LNCAP (cell line): ENCODE results near the gene CLIC4.

Experiments used
- CTCF ChIP-seq: fragments of 450-650 bp; IDR thresholded peaks from 2 replicates; pipeline ENCODE4 v1.5.1; 2017; ENCODE audit warnings: mild to moderate bottlenecking

CLIC4 gene

GRCh38 chr1:24705260-24706073, 39.8 kb upstream of the CLIC4 start:
- no peak for TF ChIP-seq CTCF

DNA sequence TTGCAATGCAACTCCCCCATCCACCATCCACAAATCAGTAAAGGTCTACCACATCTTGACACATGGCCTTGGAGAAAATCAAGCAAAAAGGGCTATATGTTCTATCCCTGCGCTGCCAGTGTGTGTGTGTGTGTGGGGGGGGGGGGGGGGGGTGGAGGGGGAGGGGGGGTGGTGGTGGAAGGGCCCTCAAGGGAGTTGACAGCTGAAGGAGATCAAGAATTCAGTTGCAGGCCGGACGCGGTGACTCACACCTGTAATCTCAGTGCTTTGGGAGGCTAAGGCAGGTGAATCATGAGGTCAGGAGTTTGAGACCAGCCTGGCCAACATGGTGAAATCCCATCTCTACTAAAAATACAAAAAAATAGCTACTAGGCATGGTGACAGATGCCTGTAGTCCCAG, 37.6 kb upstream of the CLIC4 start:
- TF ChIP-seq CTCF = no peak

- no peak for TF ChIP-seq CTCF
These were observed 36.3 kb upstream of the CLIC4 start for GRCh38 chr1:24708938-24709337.

- no peak for TF ChIP-seq CTCF
These were observed 35.3 kb upstream of the CLIC4 start for GRCh38 chr1:24709791-24710441.

GRCh38 chr1:24711329-24711728, 33.9 kb upstream of the CLIC4 start:
- TF ChIP-seq CTCF = no peak

GRCh38 chr1:24713176-24713575, 32.1 kb upstream of the CLIC4 start:
- TF ChIP-seq CTCF = no peak

DNA sequence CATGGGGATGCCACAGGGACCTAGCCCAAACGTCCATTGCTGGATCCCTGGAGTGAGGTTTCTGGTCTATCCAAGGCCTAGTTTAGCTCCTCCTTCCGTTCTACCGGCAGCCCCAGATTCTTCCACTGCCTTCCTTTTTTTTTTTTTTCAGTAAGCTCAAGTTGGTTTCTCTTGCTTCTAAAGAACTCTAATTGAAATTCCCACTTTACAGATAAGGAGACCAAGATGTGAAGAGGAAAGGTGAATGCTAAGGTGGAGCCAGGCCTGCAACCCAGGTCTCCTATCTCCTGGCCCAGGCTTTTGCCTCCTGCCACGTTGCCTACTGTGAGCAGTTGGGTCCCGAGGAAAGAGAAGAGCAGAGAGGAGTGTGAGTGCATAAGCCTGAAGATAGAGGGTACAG, 31.5 kb upstream of the CLIC4 start:
- TF ChIP-seq CTCF = no peak
